ENCODE data around the gene DHX34. TPM values are rescaled to one million over a fixed set of nuclear protein-coding genes. Genes with fewer than 3 reads are reported as not detected.
"Not testable (repeated sequence)": the region's sequence is repeated elsewhere in the genome, so short reads cannot be mapped to it uniquely, and the experiment has no call there.

Gene DHX34
- total and polyA plus RNA-seq, 7 donors = 7.5 to 30.6 (median 10.0) TPM

DNA sequence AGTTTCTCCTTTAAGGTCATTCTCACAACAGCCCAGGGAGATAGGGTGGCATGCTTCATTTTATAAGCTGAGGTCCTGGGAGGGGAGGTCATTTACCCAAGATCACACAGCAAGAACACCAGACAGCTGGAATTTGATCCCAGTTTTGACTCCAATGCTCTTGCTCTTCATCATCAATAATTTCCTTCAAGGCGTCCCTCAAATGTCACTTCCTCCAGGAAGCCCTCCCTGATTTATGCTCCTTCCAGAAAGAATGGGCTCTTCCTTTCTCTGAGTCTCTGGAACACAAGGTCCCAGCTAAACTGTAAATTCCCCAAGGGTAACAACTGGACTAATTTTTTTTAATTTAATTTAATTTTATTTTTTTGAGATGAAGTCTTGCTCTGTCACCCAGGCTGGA lies 4.7 kb upstream of the DHX34 start:
- intact Hi-C loops (cut with DNase I) = no loop called here
- no peaks in the 10 kb centered on the region for H3K9me3 ChIP-seq
- no peak for DNase-seq
- ATAC-seq = no peak
- no peak overlapping the region for H3K4me3 ChIP-seq
- H3K4me1 ChIP-seq = no peaks in the 10 kb centered on the region
- 76 to 88% (median 77%) methylated on average over 1 of the region's 1 CpG for WGBS, 3 donors
- H3K27ac ChIP-seq = no peak overlapping the region
- H3K36me3 ChIP-seq (ENCODE audit: insufficient read depth in 1 of 2, low read depth in 1 of 2) = no peaks in the 10 kb centered on the region
- no peak for TF ChIP-seq CTCF (IDR thresholded peaks at IDR 0.05)
- H3K27me3 ChIP-seq (ENCODE audit: insufficient read depth in 3 of 3, low read length in 2 of 3) = peaks cover 0 to 3% (median 0%) of the 10 kb centered on the region in 3 donors

DNA sequence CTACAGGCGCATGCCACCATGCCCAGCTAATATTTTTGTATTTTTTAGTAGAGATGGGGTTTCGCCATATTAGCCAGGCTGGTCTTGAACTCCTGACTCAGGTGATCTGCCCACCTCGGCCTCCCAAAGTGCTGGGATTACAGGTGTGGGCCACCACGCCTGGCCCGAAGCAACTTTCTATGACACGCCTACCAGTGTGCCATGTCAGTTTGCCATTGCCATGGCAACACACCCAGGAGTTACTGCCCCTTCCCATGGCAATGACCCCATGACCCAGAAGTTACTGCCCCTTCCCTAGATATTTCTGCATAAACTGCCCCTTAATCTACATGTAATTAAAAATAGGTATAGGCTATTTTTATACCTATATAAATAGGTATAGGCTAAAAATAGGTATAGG lies 3.1 kb upstream of the DHX34 start:
- H3K27ac ChIP-seq; intact Hi-C loops (cut with DNase I); H3K36me3 ChIP-seq (ENCODE audit: insufficient read depth in 1 of 2, low read depth in 1 of 2); H3K4me3 ChIP-seq; H3K27me3 ChIP-seq (ENCODE audit: insufficient read depth in 3 of 3, low read length in 2 of 3); ATAC-seq; H3K4me1 ChIP-seq; H3K9me3 ChIP-seq; DNase-seq: not testable (repeated sequence)
- WGBS, 3 donors = 87 to 92% (median 89%) methylated on average over 6 of the region's 6 CpGs

GRCh38 chr19:47350630-47351029 lies 1.5 kb downstream of the DHX34 start:
- Histone ChIP-seq H3K4me3 (no peak overlapping the region), H3K27ac (no peak overlapping the region), H3K9me3 (no peaks in the 10 kb centered on the region), H3K36me3 (ENCODE audit: insufficient read depth in 1 of 2, low read depth in 1 of 2) (peaks cover 2 to 31% of the 10 kb centered on the region in 2 donors), H3K27me3 (ENCODE audit: insufficient read depth in 3 of 3, low read length in 2 of 3) (no peaks in the 10 kb centered on the region), H3K4me1 (peaks cover 5% of the 10 kb centered on the region)
- ATAC-seq = no peak
- DNase-seq = no peak
- TF ChIP-seq CTCF (IDR thresholded peaks at IDR 0.05) = no peak
- WGBS, 3 donors = 87 to 90% (median 90%) methylated on average over 6 of the region's 6 CpGs
- intact Hi-C loops (cut with DNase I) = no loop called here

GRCh38 chr19:47351548-47351947 lies 2.4 kb downstream of the DHX34 start:
- intact Hi-C loops (cut with DNase I) = no loop called here
- Histone ChIP-seq H3K27ac (no peak overlapping the region), H3K4me1 (peaks cover 5% of the 10 kb centered on the region), H3K27me3 (ENCODE audit: insufficient read depth in 3 of 3, low read length in 2 of 3) (no peaks in the 10 kb centered on the region), H3K4me3 (no peak overlapping the region), H3K36me3 (ENCODE audit: insufficient read depth in 1 of 2, low read depth in 1 of 2) (peaks cover 5 to 40% of the 10 kb centered on the region in 2 donors), H3K9me3 (no peaks in the 10 kb centered on the region)
- DNase-seq (no peak), ATAC-seq (no peak)
- 73 to 80% (median 76%) methylated on average over 3 of the region's 3 CpGs for WGBS, 3 donors
- TF ChIP-seq CTCF (IDR thresholded peaks at IDR 0.05) = no peak

- H3K36me3 ChIP-seq (ENCODE audit: insufficient read depth in 1 of 2, low read depth in 1 of 2) = peaks cover 8 to 46% of the 10 kb centered on the region in 2 donors
- H3K4me1 ChIP-seq = peaks cover 5% of the 10 kb centered on the region
- no peak for ATAC-seq
- TF ChIP-seq CTCF (IDR thresholded peaks at IDR 0.05) = no peak
- 50 to 67% (median 64%) methylated on average over 2 of the region's 2 CpGs for WGBS, 3 donors
- DNase-seq = no peak
- H3K27me3 ChIP-seq (ENCODE audit: insufficient read depth in 3 of 3, low read length in 2 of 3) = no peaks in the 10 kb centered on the region
- H3K27ac ChIP-seq = no peak overlapping the region
- intact Hi-C loops (cut with DNase I) = no loop called here
- H3K4me3 ChIP-seq = no peak overlapping the region
- no peaks in the 10 kb centered on the region for H3K9me3 ChIP-seq
Observed at GRCh38 chr19:47352095-47352494, 3.0 kb downstream of the DHX34 start.
